Mucosa of stomach (tissue), 1 donor: ENCODE results near the gene EEF1AKMT2.

Source experiments
- H3K27me3 ChIP-seq: one replicate; pipeline ENCODE4 v1.7.0; 2013; ENCODE audit warnings: mild to moderate bottlenecking, low read length; ENCODE audit not compliant: control insufficient read depth, insufficient read depth
- H3K36me3 ChIP-seq: one replicate; pipeline ENCODE4 v1.7.0; 2013; ENCODE audit warnings: low read length; ENCODE audit not compliant: control insufficient read depth, insufficient read depth
- H3K4me1 ChIP-seq: one replicate; pipeline ENCODE4 v1.7.0; 2013; ENCODE audit warnings: mild to moderate bottlenecking, low read length; ENCODE audit not compliant: control insufficient read depth, insufficient read depth
- H3K4me3 ChIP-seq: one replicate; pipeline ENCODE4 v1.7.0; 2013; ENCODE audit warnings: low read length
- H3K9ac ChIP-seq: one replicate; pipeline ENCODE4 v1.7.0; 2013; ENCODE audit warnings: mild to moderate bottlenecking, low read length, moderate library complexity
- H3K9me3 ChIP-seq: one replicate; pipeline ENCODE4 v1.7.0; 2013; ENCODE audit warnings: mild to moderate bottlenecking, low read length, moderate library complexity; ENCODE audit not compliant: control insufficient read depth
- donor health status: Pancreatic carcinoma.

Gene EEF1AKMT2

DNA sequence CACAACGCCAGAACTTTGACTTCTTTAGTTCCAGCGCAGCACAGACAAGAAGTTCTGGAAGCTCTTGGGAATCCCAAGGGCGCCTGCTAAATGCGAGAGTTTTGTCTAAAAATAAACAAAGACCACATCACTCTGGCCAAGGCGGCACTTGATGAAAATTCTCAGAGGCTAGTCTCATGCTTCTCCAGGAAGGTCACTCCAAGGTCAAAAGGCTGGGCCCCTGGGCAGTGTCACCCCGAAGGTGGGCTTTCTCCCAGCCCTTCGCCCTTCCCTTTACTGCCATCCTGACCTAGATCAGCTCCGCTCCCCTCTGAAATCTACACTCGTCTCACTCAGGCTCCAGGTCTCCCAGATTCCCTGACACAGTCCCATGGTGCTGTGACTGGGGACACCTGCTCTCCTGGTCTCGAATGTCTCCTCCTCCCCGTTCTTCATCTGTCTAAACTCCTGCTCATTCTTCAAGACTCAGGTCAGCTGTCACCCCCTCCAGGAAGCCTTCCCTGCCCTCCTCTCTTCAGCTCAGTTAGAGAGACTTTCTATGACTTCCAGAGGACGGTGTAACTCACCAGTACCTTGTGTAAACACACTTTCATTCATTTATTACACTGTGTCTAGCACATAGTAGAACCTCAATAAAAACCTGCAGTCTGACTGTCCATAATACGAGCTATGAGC, 58.0 kb downstream of the EEF1AKMT2 start:
- no peak overlapping the region for H3K9ac ChIP-seq

DNA sequence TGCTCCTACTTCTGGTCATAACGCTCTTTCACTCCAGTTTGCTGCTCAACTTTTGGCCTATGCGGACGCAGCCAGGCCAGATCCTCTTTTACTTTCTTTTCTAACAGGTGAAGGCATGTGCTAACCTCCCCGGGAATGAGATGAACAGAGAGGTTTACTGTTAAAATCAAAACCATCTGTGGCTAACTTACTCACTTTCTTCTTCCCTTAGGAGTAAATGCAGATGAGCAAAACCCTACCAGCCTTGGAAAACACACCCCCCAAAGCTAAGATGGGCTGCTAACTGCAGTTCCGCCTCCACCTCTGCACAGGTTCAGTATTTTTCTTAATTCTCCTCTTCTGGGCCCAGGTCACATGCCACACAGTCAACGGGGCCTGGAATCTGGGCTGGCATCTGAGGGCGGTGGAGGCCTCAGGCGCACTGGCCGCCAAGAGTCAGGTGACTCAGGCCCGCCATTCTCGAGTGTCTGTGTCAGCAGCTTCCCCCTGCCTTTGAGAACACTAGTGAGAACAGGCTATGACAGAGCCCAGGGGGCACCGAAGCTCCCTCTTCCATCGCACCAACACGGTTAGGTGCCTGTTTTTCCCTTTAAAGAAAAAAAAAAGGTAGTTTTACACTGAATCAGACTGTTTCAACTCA, 58.6 kb downstream of the EEF1AKMT2 start:
- Histone ChIP-seq H3K4me3 (no peak overlapping the region), H3K4me1 (peaks cover 55% of the 10 kb centered on the region), H3K36me3 (no peaks in the 10 kb centered on the region), H3K9me3 (no peaks in the 10 kb centered on the region), H3K9ac (no peak overlapping the region), H3K27me3 (no peaks in the 10 kb centered on the region)

More for the DNA sequence above, 58.0 kb downstream of the EEF1AKMT2 start:
- Histone ChIP-seq H3K4me1 (peaks cover 57% of the 10 kb centered on the region), H3K36me3 (no peaks in the 10 kb centered on the region), H3K27me3 (no peaks in the 10 kb centered on the region), H3K9me3 (no peaks in the 10 kb centered on the region), H3K4me3 (no peak overlapping the region)

DNA sequence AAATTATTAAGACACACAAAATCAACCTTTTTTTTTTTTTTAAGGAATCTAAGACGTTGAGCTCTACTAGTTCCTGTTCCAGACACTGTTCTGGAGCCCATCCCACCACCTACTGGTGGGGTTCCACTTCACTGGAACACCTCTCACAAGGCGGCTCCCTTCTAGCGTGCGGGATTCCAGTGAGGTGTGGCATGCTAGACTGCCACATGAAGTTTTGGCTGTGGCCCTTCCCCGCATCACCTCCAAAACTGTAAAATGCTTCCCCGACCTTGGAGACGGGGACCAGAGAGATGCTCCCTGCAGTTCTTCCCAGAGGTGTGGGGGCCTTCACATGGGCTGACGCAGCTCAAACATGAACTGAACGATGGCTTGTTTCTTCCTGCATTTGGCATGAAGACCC, 60.1 kb downstream of the EEF1AKMT2 start:
- Histone ChIP-seq H3K9me3 (no peaks in the 10 kb centered on the region), H3K4me1 (peaks cover 48% of the 10 kb centered on the region), H3K36me3 (no peaks in the 10 kb centered on the region), H3K27me3 (no peaks in the 10 kb centered on the region), H3K4me3 (no peak overlapping the region), H3K9ac (no peak overlapping the region)

DNA sequence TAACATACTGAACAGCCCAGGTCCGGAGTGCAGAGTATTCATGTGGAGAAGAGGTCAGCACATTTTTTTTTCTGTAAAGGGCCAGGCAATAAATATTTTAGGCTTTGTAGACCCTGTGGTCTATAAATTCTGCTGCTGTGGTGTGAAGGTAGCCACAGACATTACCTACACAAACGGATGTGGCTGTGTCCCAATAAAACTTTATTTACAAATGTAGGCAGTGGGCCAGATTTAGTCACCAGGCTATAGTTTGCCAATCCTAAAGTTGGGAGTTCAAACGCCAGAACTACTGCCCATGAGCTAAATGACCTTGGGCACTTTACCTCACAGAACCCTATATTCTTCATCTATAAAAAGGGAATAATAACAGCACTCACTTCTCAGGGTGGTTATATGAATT, 60.9 kb downstream of the EEF1AKMT2 start:
- Histone ChIP-seq H3K4me1 (peaks cover 41% of the 10 kb centered on the region), H3K4me3 (no peak overlapping the region), H3K27me3 (no peaks in the 10 kb centered on the region), H3K9ac (no peak overlapping the region), H3K9me3 (no peaks in the 10 kb centered on the region), H3K36me3 (no peaks in the 10 kb centered on the region)

DNA sequence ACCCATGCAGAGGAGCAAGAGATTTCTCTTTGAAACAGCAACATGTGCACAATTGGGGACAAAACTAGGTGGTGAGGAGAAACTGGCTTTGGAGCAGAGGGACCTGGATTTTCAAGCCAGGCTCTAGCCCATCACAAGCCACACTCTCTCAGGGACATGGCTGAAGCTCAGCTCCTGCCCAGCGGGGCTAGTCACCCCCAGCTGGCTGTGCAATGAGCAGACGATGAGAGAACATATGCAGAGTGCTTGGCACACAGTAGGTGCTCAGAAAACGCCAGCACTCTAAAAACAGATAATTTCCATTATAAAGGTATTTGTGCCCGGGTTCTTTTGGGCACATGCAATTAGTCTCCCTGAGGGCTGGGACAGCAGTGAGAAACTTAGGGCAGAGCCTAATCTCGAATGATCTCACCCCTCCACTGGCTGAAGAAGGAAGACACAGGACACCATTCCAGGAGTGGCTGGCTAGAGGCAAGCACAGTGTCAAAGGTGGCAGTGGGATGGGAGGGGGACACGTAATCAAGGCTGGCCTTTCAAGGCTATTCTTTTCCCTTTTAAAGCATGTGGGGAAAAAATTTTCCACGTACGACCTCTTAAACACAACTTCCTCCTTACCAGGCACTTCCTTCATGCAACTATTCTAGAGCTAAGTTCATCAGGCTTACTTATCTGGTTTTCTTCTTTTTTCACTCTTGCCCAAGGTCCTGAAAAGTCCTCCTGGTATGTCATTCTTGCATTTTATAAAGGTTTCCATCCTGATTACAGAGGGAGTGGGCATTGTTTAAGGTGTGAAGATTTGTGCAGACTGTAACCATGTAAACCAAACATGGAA, 62.6 kb downstream of the EEF1AKMT2 start:
- Histone ChIP-seq H3K36me3 (no peaks in the 10 kb centered on the region), H3K9me3 (no peaks in the 10 kb centered on the region), H3K4me3 (no peak overlapping the region), H3K27me3 (no peaks in the 10 kb centered on the region), H3K4me1 (peaks cover 48% of the 10 kb centered on the region), H3K9ac (no peak overlapping the region)

DNA sequence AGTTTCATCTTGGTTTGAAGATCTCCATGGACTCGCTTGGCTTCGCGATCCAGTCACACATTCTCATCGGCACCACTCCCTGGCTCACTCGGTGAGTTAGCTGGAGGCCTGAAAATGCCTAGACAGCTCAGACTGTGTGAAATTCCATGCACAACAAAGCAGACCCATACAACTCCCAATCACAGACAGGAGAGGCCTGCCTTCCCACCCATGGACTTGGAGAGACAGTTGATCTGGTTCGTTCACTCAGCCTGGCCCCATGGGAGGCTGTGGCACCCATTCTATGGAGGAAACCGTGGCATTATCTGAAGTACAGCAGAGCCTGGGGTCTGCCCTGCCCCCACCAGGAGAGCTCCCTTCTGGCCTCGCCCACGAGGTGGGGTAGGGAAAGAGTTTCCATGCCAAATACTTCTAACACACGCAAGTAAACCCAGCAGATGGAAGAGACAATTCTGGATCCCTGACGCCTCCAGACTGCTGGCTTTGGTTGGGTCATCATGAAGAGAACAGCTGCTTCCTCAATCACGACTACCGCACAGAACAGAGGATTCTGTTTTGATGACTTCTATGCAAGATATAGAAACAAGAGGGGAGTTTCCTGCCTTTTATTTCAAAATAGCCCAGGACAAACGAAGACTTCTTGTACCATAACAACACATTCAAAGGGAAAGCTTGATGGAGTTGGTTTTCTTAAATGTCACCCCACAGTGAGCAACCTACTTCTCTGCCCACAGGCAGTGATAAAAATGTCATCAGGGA, 63.4 kb downstream of the EEF1AKMT2 start:
- Histone ChIP-seq H3K9me3 (no peaks in the 10 kb centered on the region), H3K36me3 (no peaks in the 10 kb centered on the region), H3K4me1 (peaks cover 49% of the 10 kb centered on the region), H3K4me3 (no peak overlapping the region), H3K9ac (no peak overlapping the region), H3K27me3 (no peaks in the 10 kb centered on the region)

DNA sequence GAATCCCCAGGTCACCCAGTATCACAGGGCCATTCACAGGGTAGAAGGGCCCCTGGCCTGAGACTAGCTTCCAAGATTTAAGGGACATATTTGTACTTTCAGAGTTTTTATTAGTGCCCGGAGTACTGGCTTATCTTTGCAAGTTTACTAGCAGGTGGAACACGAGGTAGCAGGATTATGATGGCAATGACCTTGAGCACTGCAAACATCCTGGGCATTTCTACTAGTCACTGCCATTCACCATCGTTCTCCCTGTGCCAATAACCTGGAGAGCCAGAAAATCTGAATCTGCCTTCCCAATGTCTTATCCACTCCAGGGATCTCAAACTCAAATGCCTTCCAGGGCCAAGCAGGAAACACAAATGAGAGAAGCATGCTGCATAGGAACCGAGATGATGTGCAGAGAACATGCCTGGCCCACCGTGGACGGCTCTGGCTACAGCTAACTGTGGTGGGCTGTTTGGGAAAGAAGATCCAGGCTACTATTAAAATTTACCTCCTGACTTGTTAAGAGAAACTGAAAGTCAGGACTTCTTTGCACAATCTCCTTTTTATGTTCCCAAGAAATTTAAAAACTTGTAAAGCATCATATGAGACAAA, 64.2 kb downstream of the EEF1AKMT2 start:
- Histone ChIP-seq H3K9me3 (no peaks in the 10 kb centered on the region), H3K4me3 (no peak overlapping the region), H3K36me3 (no peaks in the 10 kb centered on the region), H3K27me3 (no peaks in the 10 kb centered on the region), H3K9ac (no peak overlapping the region), H3K4me1 (peaks cover 51% of the 10 kb centered on the region)

DNA sequence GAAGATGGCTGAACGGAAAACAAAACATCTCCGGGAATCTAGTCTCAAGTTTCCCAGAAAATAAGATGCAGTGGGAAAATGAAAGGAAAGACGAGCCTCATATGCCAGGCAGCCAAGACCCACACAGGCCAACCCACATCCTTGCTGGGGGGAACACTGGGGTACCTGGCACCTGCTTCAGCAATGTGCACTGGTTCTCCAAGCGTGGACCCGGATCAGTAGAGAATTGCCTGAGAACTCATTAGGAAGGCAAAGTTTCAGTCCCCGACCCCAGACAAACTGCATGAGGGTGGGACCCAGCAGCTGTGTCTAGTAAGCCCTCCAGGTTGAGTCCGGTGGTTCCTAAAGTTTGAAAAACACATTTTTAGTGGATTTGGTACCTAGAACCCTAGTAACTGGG, 65.9 kb downstream of the EEF1AKMT2 start:
- peaks cover 62% of the 10 kb centered on the region for H3K4me1 ChIP-seq
- H3K27me3 ChIP-seq: no peaks in the 10 kb centered on the region
- no peaks in the 10 kb centered on the region for H3K36me3 ChIP-seq
- H3K4me3 ChIP-seq: no peak overlapping the region
- H3K9ac ChIP-seq: no peak overlapping the region
- no peaks in the 10 kb centered on the region for H3K9me3 ChIP-seq

DNA sequence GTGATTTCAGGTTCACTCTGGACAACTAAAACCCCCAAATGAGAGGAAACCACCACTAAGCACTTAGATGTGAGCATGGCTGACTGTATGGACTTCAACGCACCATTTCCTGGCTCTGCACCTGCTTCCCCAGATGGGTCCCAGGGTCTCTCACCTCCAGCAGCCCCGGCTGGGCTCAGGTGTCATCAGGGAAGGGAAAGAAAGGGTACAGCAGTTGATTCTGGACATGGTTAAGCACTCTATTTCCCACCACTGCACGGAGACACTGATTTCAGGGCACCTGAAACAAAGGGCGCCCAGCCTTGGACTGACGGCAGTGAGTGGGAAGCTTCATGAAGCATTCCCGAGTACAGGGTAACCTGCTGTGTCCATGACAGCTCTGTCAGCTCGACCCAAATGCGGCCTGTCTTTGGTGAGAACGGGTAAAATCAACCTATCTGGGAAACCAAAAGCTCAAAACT, 66.5 kb downstream of the EEF1AKMT2 start:
- Histone ChIP-seq H3K9ac (no peak overlapping the region), H3K36me3 (no peaks in the 10 kb centered on the region), H3K4me1 (peaks cover 62% of the 10 kb centered on the region), H3K27me3 (no peaks in the 10 kb centered on the region), H3K9me3 (no peaks in the 10 kb centered on the region), H3K4me3 (no peak overlapping the region)

DNA sequence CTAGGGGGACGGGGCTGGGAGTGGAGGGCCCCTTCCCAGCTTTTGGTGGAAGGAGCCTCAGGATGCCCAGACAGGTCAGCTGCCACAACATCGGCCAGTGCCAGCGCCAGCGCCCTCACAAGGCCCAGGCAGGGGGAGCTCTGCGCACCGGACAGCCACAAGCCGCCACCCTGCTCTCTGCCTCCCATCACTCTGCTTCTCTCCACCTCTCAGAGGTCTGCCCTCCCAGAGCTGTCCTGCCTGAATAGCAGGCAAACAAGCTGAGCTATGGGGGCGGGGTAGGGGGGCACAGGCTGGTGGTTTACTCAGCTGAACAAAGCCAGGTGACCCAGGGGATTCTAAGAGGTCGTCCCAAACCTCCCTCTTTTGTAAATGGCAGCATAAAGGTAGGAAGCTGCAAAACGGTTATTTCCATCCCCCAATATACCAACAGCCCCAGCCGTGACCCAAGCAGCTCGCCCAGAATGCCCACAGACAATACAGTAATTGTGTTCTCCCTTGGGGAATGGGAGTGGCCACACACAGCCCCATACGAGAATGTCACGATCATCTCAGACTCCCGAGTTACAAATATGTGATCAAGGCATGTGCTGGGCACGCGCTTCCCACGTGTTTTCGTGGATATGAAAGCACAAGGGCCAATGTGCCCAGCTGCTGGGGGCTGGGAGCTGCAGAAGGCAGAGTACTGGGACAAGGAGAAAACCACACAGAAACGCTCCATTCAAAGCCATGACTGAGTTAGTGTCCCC, 67.2 kb downstream of the EEF1AKMT2 start:
- Histone ChIP-seq H3K4me3 (no peak overlapping the region), H3K9ac (no peak overlapping the region), H3K36me3 (no peaks in the 10 kb centered on the region), H3K27me3 (no peaks in the 10 kb centered on the region), H3K9me3 (no peaks in the 10 kb centered on the region), H3K4me1 (peaks cover 64% of the 10 kb centered on the region)

DNA sequence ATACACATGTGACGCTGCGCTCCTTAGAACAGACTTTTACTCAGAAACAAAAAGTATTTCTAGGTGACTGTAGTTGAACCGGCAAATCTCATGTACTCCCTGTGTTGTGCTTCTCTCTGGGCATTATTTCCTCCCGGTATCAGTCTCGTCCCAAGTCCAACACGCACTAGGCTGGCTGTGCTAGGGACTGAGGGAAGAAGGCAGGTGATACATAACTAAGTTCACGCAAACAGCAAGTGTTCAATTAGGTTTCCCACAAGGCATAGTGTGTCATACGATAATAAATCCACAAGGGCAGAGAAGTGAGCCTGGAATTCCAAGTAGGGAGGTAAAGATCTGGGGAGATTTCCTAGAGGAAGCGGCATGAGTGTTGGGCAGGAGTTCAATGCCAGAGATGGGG, 67.9 kb downstream of the EEF1AKMT2 start:
- Histone ChIP-seq H3K27me3 (no peaks in the 10 kb centered on the region), H3K4me1 (peaks cover 64% of the 10 kb centered on the region), H3K4me3 (no peak overlapping the region), H3K9me3 (no peaks in the 10 kb centered on the region), H3K9ac (peak overlapping the region; percentile 22), H3K36me3 (no peaks in the 10 kb centered on the region)
